HepG2 (cell line): ENCODE data around the gene CST8. TPM values are rescaled to one million over a fixed set of nuclear protein-coding genes. Genes with fewer than 3 reads are reported as not detected.

Experiments
- ATF6 ChIP-seq: sonication (generic); formaldehyde crosslinking; conservative IDR thresholded peaks from 2 replicates; pipeline ENCODE4 v1.4.0; 2020; ENCODE audit warnings: missing genetic modification reagents
- GPBP1L1 ChIP-seq: sonication (generic); formaldehyde crosslinking; IDR thresholded peaks from 2 replicates; pipeline ENCODE4 v1.5.0; 2020; ENCODE audit warnings: mild to moderate bottlenecking, missing genetic modification reagents
- NFIB ChIP-seq: sonication (generic); formaldehyde crosslinking; IDR thresholded peaks from 2 replicates; pipeline ENCODE4 v1.9.0; 2021; ENCODE audit warnings: missing genetic modification reagents, mild to moderate bottlenecking, borderline replicate concordance
- PAXIP1 ChIP-seq: sonication (generic); formaldehyde crosslinking; conservative IDR thresholded peaks from 2 replicates; pipeline ENCODE4 v1.4.0; 2020; ENCODE audit warnings: mild to moderate bottlenecking, missing genetic modification reagents, moderate library complexity
- PRDM4 ChIP-seq: sonication (generic); formaldehyde crosslinking; IDR thresholded peaks from 2 replicates; pipeline ENCODE4 v1.9.0; 2021; ENCODE audit warnings: missing genetic modification reagents, borderline replicate concordance
- RXRA ChIP-seq: sonication (generic); formaldehyde crosslinking; IDR thresholded peaks from 2 replicates; pipeline ENCODE4 v1.5.1; 2020; ENCODE audit warnings: missing genetic modification reagents
- SNAPC4 ChIP-seq: sonication (generic); formaldehyde crosslinking; IDR thresholded peaks from 2 replicates; pipeline ENCODE4 v1.4.0; 2020; ENCODE audit warnings: mild to moderate bottlenecking, missing genetic modification reagents
- ZNF235 ChIP-seq: sonication (generic); formaldehyde crosslinking; IDR thresholded peaks from 2 replicates; pipeline ENCODE4 v1.8.1; 2023; ENCODE audit warnings: mild to moderate bottlenecking, missing genetic modification reagents, borderline replicate concordance
- ZNF513 ChIP-seq: sonication (generic); formaldehyde crosslinking; conservative IDR thresholded peaks from 2 replicates; pipeline ENCODE4 v1.5.0; 2020; ENCODE audit warnings: missing genetic modification reagents
- ZNF883 ChIP-seq: sonication (generic); formaldehyde crosslinking; IDR thresholded peaks from 2 replicates; pipeline ENCODE4 v1.5.1; 2020; ENCODE audit warnings: mild to moderate bottlenecking, missing genetic modification reagents; ENCODE audit errors: not compliant biosample characterization
- ZSCAN29 ChIP-seq: sonication (generic); formaldehyde crosslinking; conservative IDR thresholded peaks from 2 replicates; pipeline ENCODE4 v1.4.0; 2020; ENCODE audit warnings: mild to moderate bottlenecking, missing genetic modification reagents
- polyA plus RNA-seq, 8 experiments: library from polyadenylated mRNA; depleted of rRNA in 3 of 8; stranded (reverse) in 7 of 8; unstranded in 1 of 8; fragments of >200 nt; fragmentation: Illumina TruSeq in 4 of 8; extraction: Trizol in 4 of 8; gene quantifications; 2 replicates each; pipeline versions ENCODE4 v1.2.1 to v1.2.3, GENCODE V29; 2011 to 2016; ENCODE audit warnings: low read depth in 4 of 8, missing spikeins in 1 of 8, mixed read lengths in 1 of 8; ENCODE audit not compliant: insufficient read depth in 1 of 8
- total RNA-seq, 5 experiments: library from RNA; depleted of rRNA; stranded (reverse); fragments of >200 nt; fragmentation: Illumina TruSeq; extraction: Trizol; gene quantifications; 2 replicates each; pipeline ENCODE4 v1.2.3, GENCODE V29; 2016; ENCODE audit warnings: low read depth in 1 of 5

CST8 gene
- total and polyA plus RNA-seq, 2 of the 13 experiments (the other 11 are each of a cell fraction or from before 2014, with no cell fraction given), result not detected

- TF ChIP-seq PRDM4 (CRISPR knock-in tag) (no peak), ZNF513 (CRISPR knock-in tag) (no peak), ZSCAN29 (CRISPR knock-in tag) (no peak), PAXIP1 (CRISPR knock-in tag) (no peak), GPBP1L1 (CRISPR knock-in tag) (no peak), NFIB (CRISPR knock-in tag) (no peak), ZNF235 (CRISPR knock-in tag) (no peak), SNAPC4 (CRISPR knock-in tag) (no peak), RXRA (CRISPR knock-in tag) (no peak), ATF6 (CRISPR knock-in tag) (no peak), ZNF883 (CRISPR knock-in tag) (no peak)
Measured at GRCh38 chr20:23476015-23476754, 14.7 kb upstream of the CST8 start (continued).
